Measurements from ENCODE around the gene BCL2.

BCL2 gene

GRCh38 chr18:63107171-63107845 lies 212.3 kb downstream of the BCL2 start:
- no peaks in the 10 kb centered on the region for H3K27me3 ChIP-seq (ENCODE audit: insufficient read depth, low read length, poor library complexity)
- TF ChIP-seq, protein P1, sequence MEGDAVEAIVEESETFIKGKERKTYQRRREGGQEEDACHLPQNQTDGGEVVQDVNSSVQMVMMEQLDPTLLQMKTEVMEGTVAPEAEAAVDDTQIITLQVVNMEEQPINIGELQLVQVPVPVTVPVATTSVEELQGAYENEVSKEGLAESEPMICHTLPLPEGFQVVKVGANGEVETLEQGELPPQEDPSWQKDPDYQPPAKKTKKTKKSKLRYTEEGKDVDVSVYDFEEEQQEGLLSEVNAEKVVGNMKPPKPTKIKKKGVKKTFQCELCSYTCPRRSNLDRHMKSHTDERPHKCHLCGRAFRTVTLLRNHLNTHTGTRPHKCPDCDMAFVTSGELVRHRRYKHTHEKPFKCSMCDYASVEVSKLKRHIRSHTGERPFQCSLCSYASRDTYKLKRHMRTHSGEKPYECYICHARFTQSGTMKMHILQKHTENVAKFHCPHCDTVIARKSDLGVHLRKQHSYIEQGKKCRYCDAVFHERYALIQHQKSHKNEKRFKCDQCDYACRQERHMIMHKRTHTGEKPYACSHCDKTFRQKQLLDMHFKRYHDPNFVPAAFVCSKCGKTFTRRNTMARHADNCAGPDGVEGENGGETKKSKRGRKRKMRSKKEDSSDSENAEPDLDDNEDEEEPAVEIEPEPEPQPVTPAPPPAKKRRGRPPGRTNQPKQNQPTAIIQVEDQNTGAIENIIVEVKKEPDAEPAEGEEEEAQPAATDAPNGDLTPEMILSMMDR (IDR thresholded peaks at IDR 0.05; ENCODE audit: borderline replicate concordance, extremely low read depth, low read length, poor library complexity, severe bottlenecking), result no peak
- TF ChIP-seq EZH2 (IDR thresholded peaks at IDR 0.05; ENCODE audit: borderline replicate concordance, low read depth, low read length, severe bottlenecking), result no peak
- H3K4me3 ChIP-seq (ENCODE audit: low read depth in 1 of 2, low read length in 2 of 2), result no peak overlapping the region
- no peaks in the 10 kb centered on the region for H4K20me1 ChIP-seq (ENCODE audit: insufficient read depth, low read length)
- no peaks in the 10 kb centered on the region for H3K79me2 ChIP-seq (ENCODE audit: insufficient read depth, low read length)
- no peak overlapping the region for H2AFZ ChIP-seq (ENCODE audit: low read depth, low read length)
- peaks cover 47% of the 10 kb centered on the region for H3K4me1 ChIP-seq (ENCODE audit: insufficient read depth, low read length)
- H3K36me3 ChIP-seq (ENCODE audit: insufficient read depth, low read length), result no peaks in the 10 kb centered on the region
- H3K9me3 ChIP-seq (ENCODE audit: insufficient read depth, low read length, severe bottlenecking), result no peaks in the 10 kb centered on the region
- no peak overlapping the region for H3K9ac ChIP-seq (ENCODE audit: low read depth, low read length)
- DNase-seq, result no peak
- peak overlapping the region; percentile 42; the same call in 1 of the 2 replicates for H3K27ac ChIP-seq (ENCODE audit: low read length)
- peak overlapping the region; percentile 8; the same call in 1 of the 2 replicates for H3K4me2 ChIP-seq (ENCODE audit: insufficient read depth, low read length)
- no peak for ATAC-seq (ENCODE audit: insufficient read depth, low read depth)

DNA sequence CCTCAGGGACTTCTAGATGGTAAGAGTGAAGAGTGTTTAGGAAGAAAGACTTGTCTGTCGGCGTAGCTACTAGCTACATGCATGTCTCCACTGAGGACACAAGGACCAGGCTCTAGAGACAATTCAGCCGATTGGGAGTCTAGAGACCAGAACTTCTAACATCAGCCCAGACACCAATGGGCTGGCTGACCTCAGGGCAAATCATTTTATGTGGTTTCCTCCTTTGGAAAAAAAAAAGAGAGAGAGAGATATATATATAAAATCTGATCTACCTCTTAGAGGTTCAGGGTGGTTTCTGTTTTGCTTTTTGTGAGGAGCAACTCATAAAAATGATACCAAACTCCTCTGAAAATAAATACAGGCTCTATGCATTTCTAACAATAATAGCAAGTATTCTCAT lies 212.8 kb downstream of the BCL2 start:
- H3K27me3 ChIP-seq (ENCODE audit: insufficient read depth, low read length, poor library complexity), result no peaks in the 10 kb centered on the region
- H3K9ac ChIP-seq (ENCODE audit: low read depth, low read length), result no peak overlapping the region

GRCh38 chr18:63105636-63106316 lies 213.8 kb downstream of the BCL2 start:
- Histone ChIP-seq H3K9me3 (ENCODE audit: insufficient read depth, low read length, severe bottlenecking) (no peaks in the 10 kb centered on the region), H3K4me2 (ENCODE audit: insufficient read depth, low read length) (no peak overlapping the region), H3K27ac (ENCODE audit: low read length) (peak overlapping the region; percentile 21), H4K20me1 (ENCODE audit: insufficient read depth, low read length) (no peaks in the 10 kb centered on the region), H3K79me2 (ENCODE audit: insufficient read depth, low read length) (no peaks in the 10 kb centered on the region), H3K4me1 (ENCODE audit: insufficient read depth, low read length) (peaks cover 49% of the 10 kb centered on the region), H3K4me3 (ENCODE audit: low read depth in 1 of 2, low read length in 2 of 2) (no peak overlapping the region), H3K36me3 (ENCODE audit: insufficient read depth, low read length) (no peaks in the 10 kb centered on the region), H3K9ac (ENCODE audit: low read depth, low read length) (no peak overlapping the region), H3K27me3 (ENCODE audit: insufficient read depth, low read length, poor library complexity) (no peaks in the 10 kb centered on the region), H2AFZ (ENCODE audit: low read depth, low read length) (no peak overlapping the region)
- no peak for ATAC-seq (ENCODE audit: insufficient read depth, low read depth)
- TF ChIP-seq, protein P1 (IDR thresholded peaks at IDR 0.05; ENCODE audit: borderline replicate concordance, extremely low read depth, low read length, poor library complexity, severe bottlenecking), result no peak
- TF ChIP-seq EZH2 (IDR thresholded peaks at IDR 0.05; ENCODE audit: borderline replicate concordance, low read depth, low read length, severe bottlenecking), result no peak
- no peak for DNase-seq

More for the DNA sequence above, 212.8 kb downstream of the BCL2 start:
- 0 out of 3 replicates have a peak, but pooled peaks have one; percentile 10 for ATAC-seq (ENCODE audit: insufficient read depth, low read depth)
- H3K27ac ChIP-seq (ENCODE audit: low read length), result peak overlapping the region; percentile 42
- no peaks in the 10 kb centered on the region for H3K36me3 ChIP-seq (ENCODE audit: insufficient read depth, low read length)
- H3K9me3 ChIP-seq (ENCODE audit: insufficient read depth, low read length, severe bottlenecking), result no peaks in the 10 kb centered on the region
- no peak overlapping the region for H3K4me3 ChIP-seq (ENCODE audit: low read depth in 1 of 2, low read length in 2 of 2)
- H2AFZ ChIP-seq (ENCODE audit: low read depth, low read length), result no peak overlapping the region
- H3K79me2 ChIP-seq (ENCODE audit: insufficient read depth, low read length), result no peaks in the 10 kb centered on the region
- H4K20me1 ChIP-seq (ENCODE audit: insufficient read depth, low read length), result no peaks in the 10 kb centered on the region
- H3K4me1 ChIP-seq (ENCODE audit: insufficient read depth, low read length), result peaks cover 47% of the 10 kb centered on the region
- peak overlapping the region; percentile 8; the same call in 1 of the 2 replicates for H3K4me2 ChIP-seq (ENCODE audit: insufficient read depth, low read length)
- no peak for DNase-seq
- TF ChIP-seq, protein P1 (IDR thresholded peaks at IDR 0.05; ENCODE audit: borderline replicate concordance, extremely low read depth, low read length, poor library complexity, severe bottlenecking), result no peak
- TF ChIP-seq EZH2 (IDR thresholded peaks at IDR 0.05; ENCODE audit: borderline replicate concordance, low read depth, low read length, severe bottlenecking), result no peak
